NCI-H446 (cell line): ENCODE data around the gene PLCB1.
"Not testable (repeated sequence)": the region's sequence is repeated elsewhere in the genome, so short reads cannot be mapped to it uniquely, and the experiment has no call there.

Experiments used
- DNase-seq, 2 experiments: peaks; one replicate each; lab custom pipeline; 2025; lab: John Stamatoyannopoulos, UW

Gene PLCB1

DNA sequence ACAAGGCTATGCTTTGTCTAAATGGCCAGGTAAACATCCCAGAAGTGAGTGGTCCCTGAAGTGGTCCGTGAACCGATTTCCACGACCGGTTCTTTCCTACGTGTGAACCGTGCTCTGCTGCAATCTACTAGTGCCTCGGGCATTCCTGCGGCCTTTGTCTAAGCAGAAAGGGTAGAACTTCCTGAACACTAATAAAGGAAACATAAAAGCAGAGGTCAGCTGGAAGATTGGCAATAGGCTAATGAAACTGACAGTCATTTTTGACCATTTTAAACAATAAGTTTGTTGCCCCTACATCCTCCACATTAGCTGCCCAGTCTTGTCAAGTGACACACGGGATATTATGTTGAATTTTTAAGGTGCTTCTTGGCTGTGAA, 410.0 kb downstream of the PLCB1 start:
- DNase-seq, result no peak

DNA sequence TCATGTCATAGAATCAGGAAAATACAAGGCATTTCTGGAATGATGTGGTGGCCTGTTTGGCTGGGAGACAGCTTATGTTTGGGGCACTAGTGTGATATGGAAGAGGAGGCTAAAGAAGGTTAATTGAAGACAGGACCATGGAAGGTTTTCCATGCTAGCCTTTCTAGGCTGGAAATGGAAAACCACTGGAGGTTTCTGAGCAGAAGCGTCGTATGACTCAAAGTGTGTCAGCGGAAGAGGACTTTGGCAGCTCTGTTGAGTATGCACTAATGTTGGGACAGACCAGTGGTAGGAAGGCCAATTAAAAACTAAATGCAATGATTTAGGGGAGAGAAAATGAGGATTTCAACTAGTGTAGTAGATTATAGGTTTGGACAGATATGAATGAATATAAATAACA, 413.1 kb downstream of the PLCB1 start:
- no peak for DNase-seq

DNA sequence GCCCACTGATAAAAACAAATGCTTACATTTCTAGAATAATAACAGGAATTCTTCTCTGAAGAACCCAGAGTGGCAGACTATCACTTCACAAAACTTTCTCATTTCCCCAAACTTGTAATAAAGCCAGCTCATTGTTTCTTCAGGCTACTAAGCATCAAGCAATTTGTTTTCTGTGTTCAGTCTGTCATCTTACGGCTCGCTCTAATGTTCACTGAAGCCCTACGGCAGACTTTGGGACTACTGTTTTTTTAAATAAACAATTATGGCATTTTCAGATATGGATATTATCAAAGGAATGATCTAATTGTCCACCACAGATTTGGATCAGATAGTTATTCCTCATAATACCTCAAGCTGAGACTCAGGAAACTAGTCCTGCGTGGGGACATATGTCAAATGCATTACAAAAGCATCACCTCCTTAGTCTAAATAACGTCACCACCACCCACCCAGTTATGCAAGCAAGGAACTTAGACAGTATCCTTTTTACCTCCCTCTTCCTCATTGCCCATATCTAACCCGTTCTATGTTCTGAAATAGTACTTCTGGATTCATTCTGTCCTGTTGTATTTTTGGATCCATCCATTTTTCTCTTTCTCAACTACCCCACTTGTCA, 415.1 kb downstream of the PLCB1 start:
- DNase-seq, result no peak

DNA sequence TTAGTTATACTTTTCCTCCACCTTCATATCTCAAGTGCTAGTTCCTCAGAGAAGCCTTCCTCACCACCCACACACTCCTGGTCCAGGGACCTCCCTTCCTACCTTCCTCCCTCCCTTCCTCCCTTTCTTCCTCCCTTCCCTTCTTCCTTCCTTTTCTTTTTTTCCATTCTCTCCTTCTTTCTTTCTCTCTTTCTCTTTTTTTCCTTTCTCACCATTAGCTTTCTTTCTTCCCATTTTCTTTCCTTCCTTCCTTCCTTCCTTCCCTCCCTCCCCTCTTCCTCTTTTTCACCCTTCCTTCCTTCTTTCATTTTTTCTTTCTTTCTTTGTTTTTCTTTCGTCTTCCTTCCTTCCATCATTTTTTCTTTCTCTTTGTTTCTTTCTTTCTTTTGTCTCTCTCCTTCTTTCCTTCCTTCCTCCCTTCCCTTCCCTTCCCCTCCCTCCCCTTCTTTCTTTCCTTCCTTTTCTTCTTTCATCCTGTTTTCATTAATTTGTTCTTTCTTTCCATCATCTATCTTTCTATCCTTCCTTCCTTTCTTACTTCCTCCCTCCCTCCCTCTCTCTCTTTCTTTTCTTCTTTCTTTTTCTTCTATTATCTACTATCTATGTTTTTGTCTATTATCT, 416.0 kb downstream of the PLCB1 start:
- DNase-seq, result no peak

DNA sequence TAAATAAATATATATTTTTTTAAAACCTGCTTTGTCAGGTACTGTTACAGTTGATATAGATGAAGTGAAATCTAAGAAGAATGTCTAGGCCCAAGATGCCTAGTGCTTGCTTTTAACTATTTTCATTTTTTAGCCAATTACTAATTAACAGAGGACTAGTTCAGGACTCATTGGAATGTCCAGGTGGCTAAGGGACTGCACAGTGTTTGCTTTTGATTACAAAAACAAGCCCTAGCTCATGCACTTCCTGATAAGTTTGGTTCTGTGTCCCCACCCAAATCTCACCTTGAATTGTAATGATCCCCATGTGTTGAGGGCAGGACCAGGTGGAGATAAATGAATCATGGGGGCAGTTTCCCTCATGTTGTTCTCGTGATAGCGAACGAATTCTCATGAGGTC, 417.1 kb downstream of the PLCB1 start:
- DNase-seq, result no peak

DNA sequence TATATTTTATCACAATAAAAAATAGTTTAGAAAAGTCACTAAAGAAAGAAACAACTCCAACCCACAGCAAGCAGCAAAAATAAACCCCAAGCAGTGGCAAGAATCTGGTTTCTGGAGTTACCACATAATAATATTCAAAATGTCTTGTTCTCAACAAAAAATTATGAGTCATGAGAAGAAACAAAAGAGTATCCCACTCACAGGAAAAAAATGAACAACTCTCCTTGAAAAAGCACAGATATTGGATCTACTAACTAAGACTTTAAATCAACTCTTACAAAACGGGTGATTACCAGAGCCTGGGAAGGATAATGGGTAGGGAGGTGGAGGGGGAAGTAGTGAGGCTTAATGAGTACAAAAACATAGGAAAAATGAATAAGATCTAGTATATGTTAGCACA, 425.6 kb downstream of the PLCB1 start:
- no peak for DNase-seq

DNA sequence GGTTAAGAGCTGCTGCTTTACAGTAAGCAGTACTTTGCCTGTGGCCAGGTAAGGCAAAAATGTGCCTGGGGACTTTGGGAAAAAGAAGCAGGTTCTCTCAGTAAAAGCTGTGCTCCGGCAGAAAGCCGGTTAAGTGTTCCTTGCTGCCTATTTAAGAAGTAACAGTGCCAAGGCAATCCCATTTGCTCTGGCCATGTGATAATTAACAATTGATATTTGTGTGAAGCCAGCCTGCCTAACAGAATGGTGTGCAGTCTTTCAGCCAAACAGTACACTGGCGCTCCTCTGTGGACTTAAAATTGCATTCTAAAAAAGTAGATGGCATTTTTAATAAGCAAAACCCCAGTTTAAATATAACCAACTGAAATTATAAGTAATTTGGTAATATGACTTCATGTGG, 430.3 kb downstream of the PLCB1 start:
- DNase-seq, result peak in 1 of 2 experiments; percentile 21

DNA sequence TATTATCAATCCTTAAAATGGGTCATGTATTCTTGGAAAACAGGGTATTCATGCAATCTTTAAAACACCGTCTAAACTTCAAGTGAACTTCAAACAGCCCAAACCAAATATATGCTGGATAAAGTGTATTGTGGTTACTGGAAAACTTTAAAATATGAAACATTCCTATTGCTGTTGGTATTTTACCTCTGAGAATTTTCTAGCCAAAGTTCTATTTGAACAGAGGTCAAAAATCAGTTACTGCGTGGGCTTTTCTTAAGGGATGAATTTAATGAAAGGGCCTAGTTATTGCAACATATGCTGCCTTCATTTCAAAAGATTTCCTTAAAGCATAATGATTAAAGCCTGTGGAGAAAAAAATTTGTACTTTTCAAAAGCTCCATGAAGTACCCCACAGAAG, 436.0 kb downstream of the PLCB1 start:
- no peak for DNase-seq

DNA sequence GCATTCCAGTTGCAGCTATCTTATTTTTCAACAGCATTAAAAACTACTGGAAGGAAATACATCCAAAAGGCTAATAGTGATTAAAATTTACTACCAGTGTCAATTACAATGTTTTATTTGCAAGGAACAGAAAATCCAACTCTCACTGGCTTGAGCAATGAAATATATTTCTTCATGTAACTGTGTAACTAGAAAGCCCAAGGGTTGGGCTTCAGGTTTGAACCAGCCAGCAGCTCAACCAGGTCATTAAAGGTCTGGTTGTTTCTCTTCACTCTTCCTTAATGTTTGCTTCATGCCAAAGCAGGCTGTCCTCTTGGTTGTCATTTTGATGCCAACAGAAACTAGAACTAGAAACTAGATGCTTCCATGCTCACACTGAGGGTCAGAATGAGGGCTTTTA, 437.7 kb downstream of the PLCB1 start:
- DNase-seq, result no peak

DNA sequence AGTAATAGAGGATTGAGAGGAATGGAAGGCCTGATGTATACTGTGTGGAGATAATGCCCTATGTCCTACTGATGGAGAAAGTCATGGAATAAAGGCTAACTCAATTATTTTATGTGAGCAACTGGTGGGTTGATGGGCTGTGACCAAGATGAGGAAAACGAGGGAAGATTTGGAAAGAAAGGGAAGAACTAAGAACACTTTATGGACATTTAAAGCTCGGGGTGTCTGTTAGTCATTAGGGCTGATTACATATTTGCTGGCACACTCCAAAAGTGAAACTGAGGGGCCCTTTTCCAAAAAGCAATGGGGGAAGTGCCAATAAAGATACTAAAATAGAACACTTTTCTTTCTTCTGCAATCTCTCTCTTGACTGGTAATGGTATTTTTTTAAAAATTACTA, 439.5 kb downstream of the PLCB1 start:
- no peak for DNase-seq

DNA sequence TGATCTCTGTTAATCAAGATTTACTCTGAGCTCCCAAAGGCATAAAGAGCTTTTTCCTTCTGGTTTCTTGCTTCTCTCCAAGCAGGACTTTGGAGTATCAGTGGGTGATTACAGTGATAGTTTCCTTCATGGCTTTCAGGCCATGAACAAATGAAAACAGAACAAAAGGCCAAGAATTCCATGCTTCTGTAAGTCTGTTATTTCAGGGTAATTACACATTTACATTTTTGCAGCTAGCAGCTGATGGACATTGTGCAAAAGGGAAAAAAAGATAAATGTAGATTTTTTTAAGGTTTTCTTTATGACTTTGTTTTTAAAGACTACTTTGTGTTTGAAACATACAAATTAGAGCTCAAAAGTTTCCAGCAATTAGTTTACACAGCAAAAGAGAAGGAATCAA, 441.6 kb downstream of the PLCB1 start:
- DNase-seq, result no peak

DNA sequence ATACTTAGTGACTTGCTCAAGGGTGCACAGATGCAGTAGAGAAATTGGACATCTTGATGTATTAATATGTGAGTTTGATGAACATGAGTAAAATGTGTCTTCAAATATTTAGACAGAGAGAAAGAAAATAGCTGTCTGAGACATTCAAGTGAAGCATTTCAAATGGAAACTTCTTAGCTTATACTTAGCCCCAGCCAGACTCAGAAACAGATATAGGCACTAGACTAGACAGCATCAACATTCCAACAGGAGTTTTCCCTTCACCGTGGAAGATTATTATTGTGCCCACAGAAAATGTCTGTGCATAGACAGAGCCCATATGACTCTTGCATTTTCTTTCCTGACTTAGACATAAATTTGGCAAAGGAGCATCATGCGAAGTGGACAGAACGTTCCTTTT, 443.0 kb downstream of the PLCB1 start:
- DNase-seq, result no peak

DNA sequence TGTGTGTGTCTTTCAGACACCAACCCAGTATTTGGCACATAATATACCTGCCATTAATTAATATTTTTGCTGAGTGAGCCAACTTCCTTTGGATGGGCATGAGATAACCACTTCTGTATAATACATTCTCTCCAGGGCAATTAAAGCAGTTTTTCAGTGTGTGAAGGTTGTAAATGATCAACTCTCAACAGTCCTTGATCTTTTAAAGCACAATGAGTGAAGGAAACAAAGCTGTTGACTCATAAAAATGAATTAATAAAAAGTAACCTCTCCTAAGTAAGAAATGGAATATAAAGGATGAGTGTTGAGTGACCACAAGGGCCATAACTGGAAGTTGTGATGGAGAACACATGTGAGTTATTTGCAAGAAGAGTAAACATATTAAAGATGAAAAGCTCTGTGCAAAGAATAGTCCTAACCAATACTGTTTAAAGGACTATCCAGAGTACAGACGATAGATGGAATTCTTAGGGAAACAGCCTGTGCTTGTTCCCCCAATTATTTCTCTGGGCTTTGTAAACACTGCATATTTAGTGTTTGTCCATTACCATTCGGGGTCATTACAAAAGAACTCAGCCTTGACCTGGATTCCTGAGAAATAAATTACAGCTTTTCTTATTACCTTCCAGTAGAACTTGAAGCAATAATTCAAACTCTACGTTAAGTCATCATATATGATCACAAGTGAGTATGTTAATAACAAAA, 446.2 kb downstream of the PLCB1 start:
- DNase-seq, result peak in 1 of 2 experiments; percentile 11

DNA sequence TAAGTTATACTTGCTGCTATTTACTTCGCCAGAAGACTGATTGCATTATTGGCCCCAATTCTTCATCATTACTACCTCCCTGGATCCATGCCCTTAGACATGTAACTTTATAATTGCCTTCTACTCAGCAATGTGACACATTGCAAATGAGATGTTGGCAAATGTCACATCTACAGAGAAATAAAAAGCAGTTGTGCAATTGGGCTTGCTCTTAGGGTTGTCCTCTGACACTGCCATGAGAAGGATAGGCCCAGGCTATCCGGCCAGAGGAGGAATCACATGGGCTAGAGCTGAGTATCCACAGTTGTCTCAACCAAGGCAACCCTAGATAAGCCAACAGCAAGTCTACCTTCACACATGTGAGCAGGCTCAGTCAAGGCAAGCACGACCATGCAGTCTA, 447.0 kb downstream of the PLCB1 start:
- DNase-seq, result peak in 1 of 2 experiments; percentile 13

DNA sequence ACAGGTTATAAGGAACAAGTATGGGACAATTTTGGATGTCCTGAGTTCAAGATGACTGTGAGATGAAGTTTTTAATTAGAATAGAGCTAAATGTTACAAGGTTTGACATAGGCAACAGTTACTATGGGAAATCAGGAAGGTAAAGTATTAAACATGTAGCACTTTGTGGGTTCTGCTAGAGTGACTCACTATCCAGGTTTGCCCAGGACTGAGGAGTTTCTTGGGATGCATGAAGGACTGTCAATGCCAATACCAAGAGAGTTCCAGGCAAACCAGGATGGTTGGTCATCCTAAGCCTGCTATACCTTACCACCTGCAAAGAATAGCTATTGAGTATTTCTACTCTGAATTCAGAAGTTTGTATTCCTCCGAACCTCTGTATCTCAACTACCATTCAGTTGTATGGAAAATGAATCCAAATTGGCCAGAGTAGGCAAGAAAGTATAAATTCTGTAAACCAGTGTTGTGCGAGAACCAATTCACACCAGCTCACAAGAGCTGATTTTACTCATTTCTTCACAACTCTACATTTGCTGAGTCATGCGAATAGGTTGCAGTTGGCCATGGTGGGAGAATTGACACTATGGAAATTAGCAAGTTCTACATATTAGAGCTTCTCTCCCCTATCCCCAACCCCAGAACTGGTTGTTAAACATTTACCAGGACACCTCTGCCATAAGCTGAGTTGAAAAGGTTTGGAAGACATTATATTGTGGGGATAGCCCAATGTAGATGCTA, 449.5 kb downstream of the PLCB1 start:
- no peak for DNase-seq

DNA sequence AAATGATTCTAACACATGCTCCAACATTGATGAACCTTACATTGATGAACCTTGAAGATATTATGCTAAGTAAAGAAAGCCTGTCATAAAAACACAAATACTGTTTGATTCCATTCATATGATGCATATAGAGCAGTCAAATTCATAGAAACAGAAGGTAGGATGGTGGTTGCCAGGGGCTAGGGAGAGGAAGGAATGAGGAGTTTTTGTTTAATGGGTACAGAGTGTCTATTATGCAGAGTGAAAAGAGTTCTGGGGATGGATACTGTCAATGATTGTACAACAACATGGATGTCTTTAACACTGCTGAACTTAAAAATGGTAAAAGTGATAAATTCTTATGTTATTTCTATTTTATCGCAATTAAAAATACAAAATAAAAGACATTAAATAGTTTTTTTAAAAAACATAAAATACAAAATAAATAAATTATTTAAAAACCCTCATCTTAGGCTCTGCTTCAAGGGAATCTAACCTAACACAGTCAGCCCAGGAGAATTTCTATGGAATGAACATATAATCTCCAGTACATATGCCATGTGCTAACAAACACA, 451.0 kb downstream of the PLCB1 start:
- no peak for DNase-seq

DNA sequence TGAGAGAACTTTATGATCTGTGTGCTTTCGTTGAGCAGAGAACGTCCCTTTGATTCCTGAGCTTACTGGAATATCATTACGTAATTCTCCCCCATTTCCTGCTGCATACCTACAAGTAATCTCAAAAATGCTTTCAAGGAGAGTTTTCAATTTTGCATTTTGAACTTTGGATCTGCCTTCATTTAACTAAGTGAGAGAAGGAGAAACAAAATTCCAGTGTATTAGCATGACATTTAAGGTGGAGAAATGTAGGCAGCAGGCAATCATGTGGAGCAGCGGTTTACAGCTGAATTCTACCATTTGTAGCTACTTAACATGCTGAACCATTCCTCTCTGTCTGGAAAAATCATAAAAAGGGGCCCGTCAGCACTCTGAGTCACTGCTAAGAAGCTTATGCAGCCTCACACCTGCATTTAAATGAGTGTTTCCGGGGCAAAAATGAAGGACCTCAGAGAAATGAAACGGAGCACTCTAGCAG, 451.5 kb downstream of the PLCB1 start:
- DNase-seq, result no peak

DNA sequence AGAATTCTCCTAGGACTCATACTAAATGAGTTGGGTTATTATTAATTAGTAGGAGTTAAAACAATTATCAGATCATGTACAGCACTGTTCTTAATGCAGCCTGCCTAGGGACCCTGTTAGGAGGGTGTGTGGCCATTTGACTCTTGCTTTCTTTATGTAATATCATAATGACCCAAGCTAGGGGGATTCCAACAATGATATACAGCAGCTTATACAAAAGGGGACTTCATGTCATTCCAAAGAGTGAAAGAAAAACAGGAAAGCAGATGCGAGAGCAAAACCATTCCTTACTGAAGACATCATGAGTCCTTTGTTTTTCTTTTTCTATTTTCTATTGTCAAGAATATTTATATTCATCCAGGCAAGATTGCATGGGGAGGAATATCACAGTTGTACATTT, 455.2 kb downstream of the PLCB1 start:
- no peak for DNase-seq

DNA sequence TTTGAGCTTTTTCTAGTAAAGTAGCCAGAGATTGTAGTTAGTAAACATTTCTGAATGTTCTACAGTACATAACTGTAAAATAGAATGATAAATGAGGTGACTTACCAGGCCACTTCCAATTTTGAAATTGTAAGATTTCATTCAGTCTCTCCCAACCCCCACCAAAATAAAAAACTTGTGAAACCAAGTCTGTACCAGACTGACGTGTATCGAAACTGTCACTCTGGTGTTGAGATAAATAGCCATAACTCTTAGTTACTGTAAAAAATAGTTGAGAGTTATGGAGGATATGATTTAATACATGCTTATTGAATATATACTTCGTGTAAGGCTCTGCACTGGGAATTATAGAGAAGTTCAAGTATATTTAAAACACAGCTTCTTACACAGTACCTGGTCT, 455.7 kb downstream of the PLCB1 start:
- DNase-seq, result no peak

DNA sequence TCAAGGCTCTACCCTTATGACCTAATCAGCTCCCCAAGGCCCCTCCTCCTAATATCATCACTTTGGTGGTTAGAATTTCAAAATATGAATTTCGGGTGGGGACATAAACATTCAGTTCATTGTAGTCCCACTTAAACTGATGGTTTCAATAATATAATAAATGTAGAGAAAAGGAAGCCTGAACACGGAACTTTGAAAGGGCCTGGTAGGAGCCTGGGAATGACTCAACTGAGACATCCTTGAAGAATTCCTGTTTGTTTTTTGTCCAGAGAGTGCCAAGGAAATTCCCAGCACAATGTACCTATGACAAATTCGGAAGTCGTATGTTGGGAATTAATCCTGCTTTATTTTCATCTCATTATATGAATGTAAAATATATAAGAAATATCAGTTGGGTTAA, 457.9 kb downstream of the PLCB1 start:
- no peak for DNase-seq

DNA sequence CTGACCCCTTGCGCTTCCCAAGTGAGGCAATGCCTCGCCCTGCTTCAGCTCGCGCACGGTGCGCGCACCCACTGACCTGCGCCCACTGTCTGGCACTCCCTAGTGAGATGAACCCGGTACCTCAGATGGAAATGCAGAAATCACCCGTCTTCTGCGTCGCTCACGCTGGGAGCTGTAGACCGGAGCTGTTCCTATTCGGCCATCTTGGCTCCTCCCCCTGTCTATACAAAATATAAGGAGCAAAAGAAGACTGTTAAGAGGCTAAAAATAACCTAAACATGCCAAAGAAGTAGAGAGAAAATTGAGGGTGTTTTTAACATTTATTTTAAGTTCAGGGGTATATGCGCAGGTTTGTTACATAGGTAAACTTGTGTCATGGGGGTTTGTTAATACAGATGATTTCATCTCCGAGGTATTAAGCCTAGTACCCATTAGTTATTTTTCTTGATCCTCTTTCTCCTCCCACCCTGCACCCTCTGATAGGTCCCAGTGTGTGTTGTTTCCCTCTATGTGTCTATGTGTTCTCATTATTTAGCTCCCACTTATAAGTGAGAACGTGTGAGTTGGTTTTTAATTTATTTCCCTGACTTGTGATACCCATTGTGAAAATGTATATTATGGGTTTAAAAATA, 469.0 kb downstream of the PLCB1 start:
- DNase-seq, result not testable (repeated sequence)

DNA sequence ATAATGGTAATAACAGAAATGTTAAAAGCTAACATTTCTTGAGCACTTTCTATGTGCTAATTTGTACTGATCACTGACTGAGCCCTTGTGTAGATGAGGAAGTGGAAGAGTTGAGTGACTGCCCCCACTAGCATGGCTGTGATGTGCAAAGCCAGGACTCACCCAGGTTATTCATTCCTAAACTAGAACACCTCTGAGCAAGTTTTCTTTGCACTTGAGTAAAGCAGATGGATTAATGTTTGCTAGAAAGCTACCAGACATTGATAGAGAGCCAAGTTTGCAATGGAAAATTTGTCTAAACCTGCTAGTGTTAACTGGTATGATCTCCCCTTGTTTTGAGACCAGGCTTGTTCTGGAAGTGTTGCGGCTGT, 469.5 kb downstream of the PLCB1 start:
- DNase-seq, result no peak
